Neural progenitor cell (in vitro differentiated cells): ENCODE data around the gene VSTM4. TPM values are rescaled to one million over a fixed set of nuclear protein-coding genes. Genes with fewer than 3 reads are reported as not detected.

Source experiments
- DNase-seq: peaks from one replicate; pipeline ENCODE4 v3.0.0-alpha.2; 2016; ENCODE audit warnings: low spot score
- H2AFZ ChIP-seq: fragments of 200-600 bp; sonication (generic); replicated peaks from 2 replicates; pipeline ENCODE4 v1.6.1; 2016; ENCODE audit warnings: antibody characterized with exemption
- H3F3A ChIP-seq: fragments of 200-600 bp; sonication (generic); 2 replicates; pipeline ENCODE4 v1.6.1; 2016; ENCODE audit warnings: antibody characterized with exemption, low read depth
- H3K27ac ChIP-seq: fragments of 200-600 bp; sonication (generic); 2 replicates; pipeline ENCODE4 v1.5.1; 2016; ENCODE audit warnings: mild to moderate bottlenecking
- H3K27me3 ChIP-seq: fragments of 200-600 bp; sonication (generic); 2 replicates; pipeline ENCODE4 v1.6.1; 2016; ENCODE audit warnings: mild to moderate bottlenecking, moderate library complexity
- H3K36me3 ChIP-seq: fragments of 200-600 bp; sonication (generic); 2 replicates; pipeline ENCODE4 v1.5.1; 2016
- H3K4me1 ChIP-seq: fragments of 200-600 bp; sonication (generic); 2 replicates; pipeline ENCODE4 v1.6.1; 2016; ENCODE audit warnings: mixed run types
- H3K4me2 ChIP-seq: fragments of 200-600 bp; sonication (generic); 2 replicates; pipeline ENCODE4 v1.6.1; 2016
- H3K4me3 ChIP-seq: fragments of 200-600 bp; sonication (generic); 2 replicates; pipeline ENCODE4 v1.5.1; 2016
- H3K79me2 ChIP-seq: fragments of 200-600 bp; sonication (generic); 2 replicates; pipeline ENCODE4 v1.6.1; 2016; ENCODE audit warnings: low read depth
- H3K9ac ChIP-seq: fragments of 200-600 bp; sonication (generic); 2 replicates; pipeline ENCODE4 v1.6.1; 2016
- H3K9me3 ChIP-seq: fragments of 200-600 bp; sonication (generic); 2 replicates; pipeline ENCODE4 v1.5.1; 2016; ENCODE audit warnings: low read depth
- H4K20me1 ChIP-seq: fragments of 200-600 bp; sonication (generic); 2 replicates; pipeline ENCODE4 v1.6.1; 2016; ENCODE audit warnings: low read depth
- H3K27ac Mint-ChIP-seq: 3 replicates; pipeline ENCODE4 v1.8.0; 2021; ENCODE audit warnings: mixed read lengths
- H3K27me3 Mint-ChIP-seq: 2 replicates; pipeline ENCODE4 v1.8.0; 2022; ENCODE audit warnings: low read depth, mild to moderate bottlenecking, inconsistent platforms, moderate library complexity, mixed read lengths; ENCODE audit not compliant: insufficient read depth
- H3K36me3 Mint-ChIP-seq: 3 replicates; pipeline ENCODE4 v1.8.0; 2021; ENCODE audit warnings: mixed read lengths
- H3K4me1 Mint-ChIP-seq: 3 replicates; pipeline ENCODE4 v1.8.0; 2021; ENCODE audit warnings: mixed read lengths
- H3K4me3 Mint-ChIP-seq: 3 replicates; pipeline ENCODE4 v1.8.0; 2021; ENCODE audit warnings: mild to moderate bottlenecking, moderate library complexity, mixed read lengths
- H3K9me3 Mint-ChIP-seq: 3 replicates; pipeline ENCODE4 v1.8.0; 2020; ENCODE audit warnings: mixed read lengths
- EZH2 ChIP-seq: fragments of 200-600 bp; sonication (generic); IDR thresholded peaks from 2 replicates; pipeline ENCODE4 v1.6.1; 2017; ENCODE audit warnings: antibody characterized with exemption, mild to moderate bottlenecking, moderate library complexity
- EZH2phosphoT487 ChIP-seq: fragments of 200-600 bp; sonication (generic); IDR thresholded peaks from 2 replicates; pipeline ENCODE4 v1.6.1; 2017; ENCODE audit warnings: antibody characterized with exemption
- total RNA-seq: library from RNA; depleted of rRNA; stranded (reverse); fragments of >200 nt; gene quantifications from 2 replicates; pipeline ENCODE4 v1.2.3, GENCODE V29; 2015; ENCODE audit warnings: low replicate concordance
- TF ChIP-seq, protein P1 (sequence below): fragments of 200-600 bp; sonication (generic); IDR thresholded peaks from 2 replicates; pipeline ENCODE4 v1.5.1; 2017; ENCODE audit warnings: antibody characterized with exemption, mild to moderate bottlenecking

The VSTM4 gene
- total RNA-seq, 1 donor from 2014 or later = 0.92 TPM

- H3K79me2 ChIP-seq = no peaks in the 10 kb centered on the region
- TF ChIP-seq, protein P1, sequence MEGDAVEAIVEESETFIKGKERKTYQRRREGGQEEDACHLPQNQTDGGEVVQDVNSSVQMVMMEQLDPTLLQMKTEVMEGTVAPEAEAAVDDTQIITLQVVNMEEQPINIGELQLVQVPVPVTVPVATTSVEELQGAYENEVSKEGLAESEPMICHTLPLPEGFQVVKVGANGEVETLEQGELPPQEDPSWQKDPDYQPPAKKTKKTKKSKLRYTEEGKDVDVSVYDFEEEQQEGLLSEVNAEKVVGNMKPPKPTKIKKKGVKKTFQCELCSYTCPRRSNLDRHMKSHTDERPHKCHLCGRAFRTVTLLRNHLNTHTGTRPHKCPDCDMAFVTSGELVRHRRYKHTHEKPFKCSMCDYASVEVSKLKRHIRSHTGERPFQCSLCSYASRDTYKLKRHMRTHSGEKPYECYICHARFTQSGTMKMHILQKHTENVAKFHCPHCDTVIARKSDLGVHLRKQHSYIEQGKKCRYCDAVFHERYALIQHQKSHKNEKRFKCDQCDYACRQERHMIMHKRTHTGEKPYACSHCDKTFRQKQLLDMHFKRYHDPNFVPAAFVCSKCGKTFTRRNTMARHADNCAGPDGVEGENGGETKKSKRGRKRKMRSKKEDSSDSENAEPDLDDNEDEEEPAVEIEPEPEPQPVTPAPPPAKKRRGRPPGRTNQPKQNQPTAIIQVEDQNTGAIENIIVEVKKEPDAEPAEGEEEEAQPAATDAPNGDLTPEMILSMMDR = no peak
- TF ChIP-seq EZH2phosphoT487 = no peak
- no peak for TF ChIP-seq EZH2
- H3K27me3 ChIP-seq = no peaks in the 10 kb centered on the region
- Mint-ChIP-seq H3K27me3 (peaks cover 11% of the 10 kb centered on the region), H3K27ac (no peak overlapping the region), H3K4me3 (no peak overlapping the region), H3K9me3 (no peaks in the 10 kb centered on the region), H3K4me1 (peaks cover 13% of the 10 kb centered on the region), H3K36me3 (no peaks in the 10 kb centered on the region)
- H3K4me1 ChIP-seq = no peaks in the 10 kb centered on the region
- no peaks in the 10 kb centered on the region for H3K36me3 ChIP-seq
- H3K4me2 ChIP-seq = no peak overlapping the region
- H3K9ac ChIP-seq = no peak overlapping the region
- DNase-seq = no peak
- no peak overlapping the region for H3K27ac ChIP-seq
- no peaks in the 10 kb centered on the region for H3K9me3 ChIP-seq
- H2AFZ ChIP-seq = no peak overlapping the region
- H4K20me1 ChIP-seq = no peaks in the 10 kb centered on the region
- no peak overlapping the region for H3K4me3 ChIP-seq
- H3F3A ChIP-seq = no peaks in the 10 kb centered on the region
These were observed 23.1 kb upstream of the VSTM4 start for GRCh38 chr10:49138361-49138891.

DNA sequence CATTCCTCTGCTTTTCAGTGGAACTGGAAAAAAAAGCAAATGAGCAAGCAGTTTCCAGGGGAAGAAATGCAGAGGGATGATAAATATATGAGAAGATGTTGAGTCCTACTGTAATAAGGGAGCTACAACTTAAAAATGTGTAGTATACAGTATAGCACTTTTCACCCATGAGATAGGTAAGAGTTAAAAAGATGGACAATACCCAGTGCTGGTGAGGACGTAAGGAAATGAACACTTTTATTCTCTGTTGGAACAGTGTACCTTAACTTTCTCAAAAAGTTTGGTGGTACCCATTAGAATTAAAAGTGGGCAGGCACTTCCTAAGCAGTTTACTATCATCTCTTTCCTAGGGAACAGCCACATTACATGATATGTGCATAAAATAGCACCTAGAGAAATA lies 21.2 kb upstream of the VSTM4 start:
- no peaks in the 10 kb centered on the region for H3K4me1 ChIP-seq
- no peak overlapping the region for H3K4me3 ChIP-seq
- no peak for TF ChIP-seq EZH2phosphoT487
- TF ChIP-seq, protein P1 = no peak
- no peak for TF ChIP-seq EZH2
- peaks cover 13% of the 10 kb centered on the region for H3K4me1 Mint-ChIP-seq
- no peaks in the 10 kb centered on the region for H3F3A ChIP-seq
- H3K27ac Mint-ChIP-seq = no peak overlapping the region
- no peak overlapping the region for H3K27ac ChIP-seq
- no peak overlapping the region for H2AFZ ChIP-seq
- H3K27me3 Mint-ChIP-seq = peaks cover 11% of the 10 kb centered on the region
- no peaks in the 10 kb centered on the region for H4K20me1 ChIP-seq
- no peaks in the 10 kb centered on the region for H3K27me3 ChIP-seq
- no peak for DNase-seq
- H3K9ac ChIP-seq = no peak overlapping the region
- no peak overlapping the region for H3K4me2 ChIP-seq
- no peak overlapping the region for H3K4me3 Mint-ChIP-seq
- H3K36me3 Mint-ChIP-seq = no peaks in the 10 kb centered on the region
- H3K9me3 Mint-ChIP-seq = no peaks in the 10 kb centered on the region
- H3K9me3 ChIP-seq = no peaks in the 10 kb centered on the region
- no peaks in the 10 kb centered on the region for H3K36me3 ChIP-seq
- H3K79me2 ChIP-seq = no peaks in the 10 kb centered on the region

GRCh38 chr10:49135575-49136313 lies 20.4 kb upstream of the VSTM4 start:
- H3K27me3 ChIP-seq = no peaks in the 10 kb centered on the region
- H3K79me2 ChIP-seq = no peaks in the 10 kb centered on the region
- no peak for TF ChIP-seq EZH2
- TF ChIP-seq, protein P1 = no peak
- no peaks in the 10 kb centered on the region for H3K9me3 ChIP-seq
- no peak overlapping the region for H3K27ac ChIP-seq
- H3K36me3 ChIP-seq = no peaks in the 10 kb centered on the region
- no peaks in the 10 kb centered on the region for H3K9me3 Mint-ChIP-seq
- H3K9ac ChIP-seq = no peak overlapping the region
- H3F3A ChIP-seq = no peaks in the 10 kb centered on the region
- H3K36me3 Mint-ChIP-seq = no peaks in the 10 kb centered on the region
- peaks cover 13% of the 10 kb centered on the region for H3K4me1 Mint-ChIP-seq
- no peak overlapping the region for H2AFZ ChIP-seq
- no peak overlapping the region for H3K27ac Mint-ChIP-seq
- H4K20me1 ChIP-seq = no peaks in the 10 kb centered on the region
- H3K27me3 Mint-ChIP-seq = peaks cover 11% of the 10 kb centered on the region
- H3K4me2 ChIP-seq = no peak overlapping the region
- no peak for DNase-seq
- no peaks in the 10 kb centered on the region for H3K4me1 ChIP-seq
- no peak overlapping the region for H3K4me3 Mint-ChIP-seq
- H3K4me3 ChIP-seq = no peak overlapping the region
